GM10266 (cell line): ENCODE data around the gene CISD2.
"Not testable (repeated sequence)": the region's sequence is repeated elsewhere in the genome, so short reads cannot be mapped to it uniquely, and the experiment has no call there.

Experiments used
- DNase-seq: peaks from one replicate; pipeline ENCODE4 v3.0.0; 2012; ENCODE audit errors: extremely low spot score
- CTCF ChIP-seq: IDR thresholded peaks from 2 replicates; pipeline ENCODE4 v1.5.1; 2012; ENCODE audit warnings: mild to moderate bottlenecking, low read depth; ENCODE audit not compliant: control insufficient read depth, insufficient read depth; ENCODE audit errors: missing control alignments

The CISD2 gene

GRCh38 chr4:102901804-102902203 is 33.0 kb downstream of the CISD2 start:
- DNase-seq = no peak
- TF ChIP-seq CTCF = no peak

DNA sequence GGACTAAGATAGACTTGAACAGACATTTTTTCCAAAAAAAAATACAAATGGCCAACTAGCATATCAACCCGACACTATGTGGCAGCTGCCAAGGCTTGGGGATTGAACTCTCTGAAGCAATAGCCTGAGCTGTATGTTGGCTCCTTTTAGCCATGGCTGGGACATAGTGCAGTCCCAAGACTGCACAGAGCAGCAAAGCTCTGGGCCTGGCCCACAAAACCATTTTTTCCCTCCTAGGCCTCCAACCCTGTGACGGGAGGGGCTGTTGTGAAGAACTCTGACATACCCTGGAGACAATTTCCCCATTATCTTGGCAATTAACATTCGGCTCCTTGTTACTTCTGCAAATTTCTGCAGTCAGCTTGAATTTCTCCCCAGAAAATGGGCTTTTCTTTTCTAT is 50.1 kb downstream of the CISD2 start:
- DNase-seq = no peak
- no peak for TF ChIP-seq CTCF

GRCh38 chr4:102919697-102920096 is 50.9 kb downstream of the CISD2 start:
- DNase-seq = not testable (repeated sequence)

- TF ChIP-seq CTCF = no peak
- DNase-seq = no peak
These were observed 66.9 kb downstream of the CISD2 start for GRCh38 chr4:102935716-102936115.

GRCh38 chr4:102938063-102938462 is 69.3 kb downstream of the CISD2 start:
- not testable (repeated sequence) for DNase-seq
